Stimulated activated CD4-positive, alpha-beta T cell treated with anti-CD3 and anti-CD28 coated beads, Interleukin-4, amount 100 ng/mL, for 1 hour (primary cell): ENCODE data around the gene RAP2C.

Experiments
- DNase-seq: peaks from one replicate; pipeline ENCODE4 v3.0.0-alpha.2; 2020

RAP2C gene

DNA sequence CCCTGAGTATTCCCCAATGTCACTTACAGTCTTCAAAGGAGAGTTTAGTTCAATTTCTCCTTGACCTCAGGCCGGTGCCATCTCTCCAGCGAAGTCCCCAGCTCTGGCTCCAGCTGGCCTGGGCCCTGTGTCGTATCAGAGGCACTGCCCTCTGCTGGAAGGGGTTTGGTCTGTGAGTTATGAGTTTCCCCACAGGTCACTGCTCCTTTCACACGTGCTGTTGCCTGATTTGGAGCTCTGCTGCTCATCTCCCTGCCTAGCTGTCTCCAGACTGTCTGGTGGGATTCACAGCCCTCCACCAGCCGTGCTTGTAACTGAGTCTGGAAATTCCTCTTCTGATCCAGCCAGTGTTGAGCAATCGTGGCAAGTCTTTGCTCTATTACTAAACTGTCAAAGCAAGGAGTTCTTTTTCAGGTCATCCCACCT, at the start of gene RAP2C:
RAP2C (minus strand) TSS at position 105 of the 426 bp plus-strand sequence. CDS start 2,179 bp downstream, outside the sequence.
- peak; percentile 47 for DNase-seq

DNA sequence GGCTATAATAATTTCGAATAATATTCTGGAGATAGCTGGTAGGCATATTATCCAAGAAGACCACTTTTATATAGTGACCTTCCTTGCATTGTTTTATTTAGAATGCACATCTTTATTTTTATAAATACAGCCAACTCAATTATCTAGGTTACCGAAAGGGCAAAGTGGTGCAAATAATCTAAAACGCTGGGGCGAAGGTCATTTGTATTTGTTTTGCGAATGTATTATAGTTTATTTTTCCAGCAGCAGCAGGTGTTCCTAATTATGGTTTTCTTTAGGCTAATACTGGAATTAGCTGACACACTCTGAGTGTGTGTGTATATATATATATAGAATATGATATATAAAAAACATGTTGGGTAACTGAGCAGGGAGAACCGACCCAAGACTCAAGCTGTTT, 48.1 kb upstream of the RAP2C start:
- no peak for DNase-seq

GRCh38 chrX:132266583-132267355, 47.5 kb upstream of the RAP2C start:
- DNase-seq = no peak

- no peak for DNase-seq
Measured at GRCh38 chrX:132263127-132263526, 43.9 kb upstream of the RAP2C start.

GRCh38 chrX:132258509-132258908, 39.3 kb upstream of the RAP2C start:
- DNase-seq = no peak

DNA sequence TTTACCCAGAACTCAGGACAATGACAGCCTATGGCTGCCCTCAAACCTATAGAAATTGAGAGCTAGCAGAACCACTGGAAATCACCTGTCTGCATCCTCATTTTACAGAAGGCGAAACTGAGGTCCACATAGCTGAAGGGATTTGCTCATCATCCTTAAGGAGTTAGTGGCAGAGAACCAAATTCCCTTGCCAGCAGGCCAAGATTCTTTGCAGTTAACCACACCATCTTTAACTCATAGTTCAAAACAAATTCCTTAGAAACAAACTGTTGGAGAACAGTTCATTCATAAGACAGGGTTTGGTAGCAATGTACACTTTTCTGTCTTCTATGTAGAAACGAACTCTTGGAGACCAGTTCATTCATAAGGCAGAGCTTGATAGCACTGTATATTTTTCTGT, 37.9 kb upstream of the RAP2C start:
- no peak for DNase-seq

DNA sequence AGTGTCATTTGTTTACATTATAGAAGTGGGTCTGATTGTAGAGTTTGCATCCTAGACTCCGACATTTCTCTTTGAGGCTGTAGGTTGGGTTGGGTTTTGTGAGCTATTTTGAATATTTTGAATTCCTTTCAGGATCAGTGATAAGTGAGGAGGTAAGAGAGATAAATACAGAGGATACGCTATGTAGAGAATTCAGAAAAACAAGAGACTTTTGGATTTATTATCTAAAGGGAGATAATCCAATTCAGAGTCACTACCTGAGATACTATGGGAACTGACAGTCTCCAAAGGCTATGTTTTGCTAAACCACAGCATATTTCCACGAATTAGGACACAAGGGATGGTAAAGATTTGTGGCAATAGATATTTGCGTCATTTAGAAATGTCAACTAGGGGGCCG, 16.9 kb upstream of the RAP2C start:
- no peak for DNase-seq

DNA sequence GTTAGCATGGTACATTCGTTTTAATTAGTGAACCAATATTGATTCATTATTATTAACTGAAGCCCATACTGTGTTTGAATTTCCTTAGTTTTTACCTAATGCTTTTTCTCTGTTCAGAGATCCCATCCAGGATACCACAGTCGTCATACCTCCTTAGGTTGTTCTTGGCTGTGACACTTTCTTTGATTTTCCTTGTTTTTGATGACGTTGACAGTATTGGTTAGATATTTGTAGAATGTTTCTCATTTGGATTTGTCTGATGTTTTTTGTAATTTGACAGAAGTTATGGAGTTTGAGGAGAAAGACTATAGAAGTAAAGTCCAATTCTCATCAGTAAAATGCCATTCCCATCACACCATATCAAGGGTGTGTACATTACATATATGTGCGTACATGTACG, 16.2 kb upstream of the RAP2C start:
- no peak for DNase-seq

- no peak for DNase-seq
Measured at GRCh38 chrX:132231587-132231986, 12.3 kb upstream of the RAP2C start.

DNA sequence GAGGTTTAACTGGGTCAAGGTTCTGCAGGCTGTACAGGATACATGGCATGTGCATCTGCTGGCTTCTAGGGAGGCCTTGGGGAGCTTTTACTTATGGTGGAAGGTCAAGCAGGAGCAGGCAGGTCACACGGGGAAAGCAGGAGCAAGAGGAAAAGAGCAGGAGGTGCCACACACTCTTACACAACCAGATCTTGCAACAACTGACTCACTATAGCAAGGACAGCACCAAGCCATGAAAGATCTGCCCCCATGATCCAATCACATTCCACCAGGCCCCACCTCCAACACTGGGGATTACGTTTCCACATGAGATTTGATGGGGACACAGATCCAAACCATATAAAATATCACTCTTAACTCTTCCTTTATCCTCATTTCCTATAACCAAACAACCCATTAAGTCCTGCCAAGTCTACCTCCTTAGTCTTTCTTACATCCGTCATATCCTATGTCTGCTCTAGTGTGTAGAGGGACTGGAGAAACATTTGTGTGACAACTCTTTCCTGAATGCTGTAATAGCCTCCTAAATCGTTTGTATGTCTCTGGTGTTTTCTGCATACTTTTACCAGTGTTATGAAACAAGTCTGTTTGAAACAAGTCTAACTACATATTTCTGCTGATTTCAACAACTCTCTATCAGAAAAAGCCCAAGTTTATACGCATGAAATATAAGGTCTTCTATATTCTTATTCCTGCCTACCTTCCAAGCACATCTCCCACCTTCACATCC, 8.3 kb upstream of the RAP2C start:
- no peak for DNase-seq

- no peak for DNase-seq
Measured at GRCh38 chrX:132226169-132226568, 6.9 kb upstream of the RAP2C start.

DNA sequence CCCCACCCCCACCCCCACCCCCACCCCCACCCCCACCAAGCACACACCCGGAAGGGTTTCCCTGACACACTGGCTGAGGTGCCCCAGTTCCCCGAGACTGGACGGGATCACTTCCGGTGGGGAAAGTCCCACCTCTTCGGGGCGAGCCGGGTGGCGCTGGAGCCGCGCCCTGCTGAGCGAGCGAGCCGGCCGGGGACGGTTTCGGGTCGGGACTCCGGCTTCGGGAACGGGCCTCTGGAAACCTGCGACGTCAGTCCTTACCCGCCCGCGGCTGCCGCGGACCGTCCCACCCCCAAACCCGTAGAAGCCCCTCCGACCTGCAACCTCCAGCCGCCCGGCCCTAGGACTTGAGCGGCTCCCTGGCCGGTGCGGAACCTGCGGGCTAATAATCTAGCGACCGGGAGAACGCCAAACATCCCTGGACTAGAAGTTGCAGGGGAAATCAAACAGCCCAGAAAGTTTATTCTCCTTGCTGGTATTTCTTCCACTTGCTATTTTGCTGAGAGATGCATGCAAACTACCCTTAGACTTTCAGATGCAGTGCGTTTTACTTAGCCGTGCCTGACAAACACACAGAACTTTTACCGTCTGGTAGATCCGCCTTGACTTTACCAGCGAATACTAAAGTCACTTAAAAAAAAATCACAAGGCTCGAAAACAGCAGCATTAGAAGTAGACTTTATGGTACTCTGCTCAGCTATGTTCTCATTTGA, 991 bp downstream of the RAP2C start:
- peak; percentile 76 for DNase-seq

DNA sequence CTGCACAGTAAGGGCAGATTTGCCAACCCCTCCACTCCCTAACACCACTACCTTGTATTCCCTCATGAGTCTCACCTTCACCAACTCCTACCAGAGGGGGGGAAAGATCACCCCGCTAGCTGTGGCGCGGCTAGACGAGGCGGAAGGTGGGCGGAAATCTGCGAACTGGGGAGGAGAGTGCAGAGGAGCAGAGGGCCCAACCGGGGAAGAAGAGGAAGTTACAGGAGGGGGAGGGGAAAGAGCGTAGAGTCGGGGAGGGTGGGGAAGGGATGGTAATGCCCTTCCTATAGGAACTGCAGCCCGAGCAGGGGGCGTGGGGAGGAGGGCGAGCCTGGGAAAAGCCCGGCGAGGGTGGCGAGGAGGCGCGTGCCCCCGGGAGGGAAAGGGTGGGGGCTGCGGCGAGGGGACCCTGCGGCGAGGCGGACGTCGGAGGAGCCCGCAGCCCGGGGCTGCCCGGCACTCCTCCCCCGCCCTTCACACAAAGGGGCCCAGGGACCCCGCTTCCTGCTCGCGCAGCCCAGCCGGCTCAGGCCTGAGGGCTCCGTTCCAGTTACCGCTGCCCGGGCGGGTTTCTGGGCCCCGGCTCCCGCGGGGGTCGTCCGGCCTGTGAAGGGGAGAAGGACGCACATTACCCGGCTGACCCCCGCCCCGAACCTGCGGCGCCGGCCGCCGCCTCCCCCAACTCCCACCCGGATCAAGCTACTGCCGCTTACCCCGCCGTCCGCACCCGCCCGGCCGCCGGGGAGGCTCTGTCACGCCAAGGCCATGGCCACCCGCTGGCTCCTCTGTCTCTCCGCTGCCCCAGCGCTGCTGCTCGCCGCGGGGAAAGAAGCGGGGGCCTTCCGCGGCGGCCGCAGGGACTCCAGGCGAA, 1.8 kb downstream of the RAP2C start:
- peak; percentile 72 for DNase-seq

DNA sequence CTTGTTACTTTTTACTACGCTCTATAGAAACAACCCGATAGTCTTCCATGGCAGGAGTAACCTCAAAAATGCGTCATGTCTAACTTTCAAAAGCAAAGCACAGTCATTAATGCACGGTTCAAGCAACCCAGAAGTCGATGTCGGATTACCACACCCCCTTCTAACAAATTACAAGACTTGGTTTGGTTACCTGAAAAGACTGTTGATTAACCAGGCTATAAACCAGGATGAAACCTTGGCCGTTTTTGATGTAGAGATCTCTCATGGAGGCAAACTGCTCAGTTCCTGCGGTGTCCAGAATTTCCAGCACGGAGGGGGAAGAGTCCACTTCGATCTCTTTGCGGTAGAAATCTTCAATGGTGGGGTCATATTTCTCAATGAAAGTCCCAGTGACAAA, 2.4 kb downstream of the RAP2C start:
- no peak for DNase-seq

GRCh38 chrX:132216283-132216682, 3.0 kb downstream of the RAP2C start:
- DNase-seq = no peak

DNA sequence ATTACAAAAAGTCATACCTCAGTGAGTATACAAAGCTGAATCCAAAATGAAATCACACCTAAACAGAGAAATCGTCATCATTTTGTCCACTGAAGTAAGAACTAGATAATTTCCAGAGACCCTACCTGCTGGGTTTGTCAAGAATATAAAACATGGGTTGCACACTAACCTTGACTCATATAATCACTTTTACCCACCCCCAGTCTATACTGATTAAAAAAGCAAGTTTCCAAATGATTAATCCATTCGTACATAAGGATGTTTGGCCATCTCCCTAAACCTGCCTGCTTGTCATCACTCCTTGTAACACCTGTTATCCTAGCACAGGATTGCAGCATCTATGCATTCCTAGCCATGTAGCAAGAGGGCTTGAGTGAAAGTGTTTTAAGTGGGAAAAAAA, 4.7 kb downstream of the RAP2C start:
- no peak for DNase-seq

DNA sequence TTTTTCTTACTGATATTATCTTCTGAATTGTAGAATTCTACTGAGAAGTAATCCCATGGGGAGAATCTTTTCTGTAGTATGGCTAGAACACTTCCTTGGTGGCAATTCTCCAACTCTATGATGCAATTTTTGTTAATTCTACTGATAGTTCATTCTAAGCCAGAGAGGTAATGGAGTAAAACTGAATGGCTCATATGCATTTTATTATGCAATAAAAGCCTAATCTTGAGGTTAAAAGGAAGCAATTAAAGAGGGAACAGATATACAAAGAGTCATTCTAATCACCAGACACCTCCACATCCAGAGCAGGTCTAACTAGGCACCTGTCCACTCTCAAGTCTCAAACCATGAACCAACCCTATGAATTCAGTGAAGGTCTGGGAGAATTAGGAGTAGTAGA, 9.7 kb downstream of the RAP2C start:
- no peak for DNase-seq

GRCh38 chrX:132208422-132208821, 10.8 kb downstream of the RAP2C start:
- no peak for DNase-seq

GRCh38 chrX:132207996-132208395, 11.3 kb downstream of the RAP2C start:
- no peak for DNase-seq

DNA sequence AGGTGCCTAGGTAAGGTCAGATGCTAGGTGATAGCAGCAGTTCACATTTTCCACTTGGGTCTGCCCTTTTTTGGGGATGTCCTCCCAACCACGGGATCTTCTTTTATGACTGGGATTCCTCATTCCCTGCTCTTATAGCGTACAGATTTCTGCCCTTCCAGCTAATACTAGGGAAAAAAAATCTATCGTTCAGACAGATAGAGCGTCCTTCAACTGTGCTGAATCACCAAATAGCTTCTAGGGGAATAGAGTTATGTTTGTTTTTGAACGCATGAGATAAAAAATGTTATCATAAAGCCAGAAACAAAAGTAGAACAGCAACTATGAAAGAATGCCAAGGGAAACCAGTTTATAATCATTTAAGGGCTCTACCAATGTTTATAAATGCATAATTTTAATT, 13.0 kb downstream of the RAP2C start:
- DNase-seq = no peak

DNA sequence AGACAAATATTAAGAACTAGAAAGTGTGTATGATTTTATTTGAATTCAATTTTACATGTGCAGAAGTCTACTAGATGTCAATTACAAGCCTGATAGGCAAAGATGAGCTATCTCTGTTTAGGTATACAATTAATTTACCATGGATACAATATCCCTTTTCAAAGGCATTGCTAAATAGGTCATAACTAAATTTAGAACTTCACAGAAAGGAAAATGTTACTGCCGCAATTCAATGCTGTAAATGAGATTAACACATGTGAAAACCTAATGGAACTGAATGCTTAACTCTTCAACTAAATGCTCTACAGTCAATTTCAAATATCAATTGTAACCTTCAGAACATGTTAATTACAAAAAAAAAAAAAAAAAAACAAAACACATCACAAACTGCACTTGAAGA, 14.6 kb downstream of the RAP2C start:
- no peak for DNase-seq

DNA sequence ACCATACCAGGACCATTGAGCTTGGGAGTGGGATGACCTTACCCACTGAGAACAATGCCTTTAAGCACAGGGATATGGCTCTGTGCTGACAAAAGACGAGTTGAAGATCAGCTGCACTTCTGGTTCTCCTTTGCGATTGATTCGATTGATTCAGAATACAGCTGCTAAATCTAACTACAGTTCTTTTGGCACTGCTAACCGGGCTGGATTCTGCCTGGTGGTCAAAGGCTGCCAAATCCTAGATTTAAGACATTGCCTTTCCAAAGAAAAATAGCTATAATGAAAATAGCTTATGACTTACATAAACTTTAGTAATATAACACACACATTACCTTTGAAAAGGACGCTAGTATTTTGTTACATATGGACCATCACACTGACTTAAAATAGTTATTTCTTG, 18.3 kb downstream of the RAP2C start:
- no peak for DNase-seq

DNA sequence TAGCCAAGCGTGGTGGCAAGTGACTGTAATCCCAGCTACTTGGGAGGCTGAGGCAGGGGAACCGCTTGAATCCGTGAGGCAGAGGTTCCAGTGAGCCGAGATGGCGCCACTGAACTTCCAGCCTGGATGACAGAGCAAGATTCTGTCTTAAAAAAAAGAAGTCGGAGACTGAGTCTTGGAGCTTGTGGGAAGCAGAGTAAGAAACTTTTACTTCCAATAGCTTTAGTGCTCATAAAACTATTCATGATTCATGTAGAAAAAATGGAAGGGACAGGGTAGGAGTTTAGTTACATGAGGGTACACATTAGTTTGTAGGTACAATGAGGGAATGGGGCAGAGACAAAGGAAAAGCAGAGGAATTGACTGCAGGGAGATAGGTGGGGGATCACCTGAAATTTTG, 19.3 kb downstream of the RAP2C start:
- DNase-seq = no peak
